ENCODE measurements around the gene HOXB4.
"Not testable (repeated sequence)": the region's sequence is repeated elsewhere in the genome, so short reads cannot be mapped to it uniquely, and the experiment has no call there.

HOXB4 gene

GRCh38 chr17:48546924-48547807 lies 31.0 kb downstream of the HOXB4 start:
- no peak for DNase-seq (ENCODE audit: low spot score)

DNA sequence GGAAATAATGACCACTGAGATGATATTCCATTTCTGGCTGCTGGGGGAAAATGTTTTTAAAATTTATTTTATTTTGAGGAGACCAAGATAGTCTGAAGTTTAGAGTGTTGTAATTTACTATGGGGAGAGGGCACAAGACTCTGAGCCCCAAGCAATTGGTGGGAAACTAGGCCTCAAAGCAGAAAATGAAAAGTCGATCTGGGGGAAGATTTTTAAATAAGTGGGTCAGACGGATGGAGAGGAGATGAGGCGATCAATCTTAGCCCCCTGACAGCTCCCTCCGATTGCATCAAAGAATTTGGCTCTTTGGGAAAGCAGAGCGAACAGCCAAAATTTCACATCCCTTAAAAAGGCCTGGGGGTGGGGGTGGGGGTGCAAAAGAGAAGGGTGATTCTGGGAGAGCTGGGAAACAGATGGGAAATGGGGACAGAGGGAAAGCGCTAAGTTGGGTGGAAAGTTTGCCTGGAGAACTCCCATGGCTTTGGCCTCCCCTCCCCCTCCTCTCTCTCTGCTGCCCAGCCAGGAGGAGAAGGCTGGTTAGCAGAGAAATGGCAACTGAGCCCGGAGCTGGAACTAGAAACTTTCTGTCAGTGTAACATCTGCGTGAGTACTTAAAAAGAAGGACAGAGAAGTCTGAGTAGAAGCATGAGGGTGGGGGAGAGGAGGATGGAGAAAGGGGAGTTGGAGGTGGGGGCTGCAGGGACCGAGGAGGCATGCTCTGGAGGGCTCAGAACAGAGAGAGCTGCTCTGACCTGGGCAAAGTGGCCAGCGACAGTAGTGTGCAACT lies 31.8 kb downstream of the HOXB4 start:
- no peak for DNase-seq (ENCODE audit: low spot score)

- DNase-seq (ENCODE audit: low spot score): no peak
These were observed 32.6 kb downstream of the HOXB4 start for GRCh38 chr17:48545539-48545938.

- DNase-seq (ENCODE audit: low spot score): no peak
These were observed 33.2 kb downstream of the HOXB4 start, which contains the start of gene HOXB2 for GRCh38 chr17:48545022-48545375. TSS of gene HOXB2 (minus strand) at chr17:48545109. CDS start at chr17:48544911, 198 bp downstream.

DNA sequence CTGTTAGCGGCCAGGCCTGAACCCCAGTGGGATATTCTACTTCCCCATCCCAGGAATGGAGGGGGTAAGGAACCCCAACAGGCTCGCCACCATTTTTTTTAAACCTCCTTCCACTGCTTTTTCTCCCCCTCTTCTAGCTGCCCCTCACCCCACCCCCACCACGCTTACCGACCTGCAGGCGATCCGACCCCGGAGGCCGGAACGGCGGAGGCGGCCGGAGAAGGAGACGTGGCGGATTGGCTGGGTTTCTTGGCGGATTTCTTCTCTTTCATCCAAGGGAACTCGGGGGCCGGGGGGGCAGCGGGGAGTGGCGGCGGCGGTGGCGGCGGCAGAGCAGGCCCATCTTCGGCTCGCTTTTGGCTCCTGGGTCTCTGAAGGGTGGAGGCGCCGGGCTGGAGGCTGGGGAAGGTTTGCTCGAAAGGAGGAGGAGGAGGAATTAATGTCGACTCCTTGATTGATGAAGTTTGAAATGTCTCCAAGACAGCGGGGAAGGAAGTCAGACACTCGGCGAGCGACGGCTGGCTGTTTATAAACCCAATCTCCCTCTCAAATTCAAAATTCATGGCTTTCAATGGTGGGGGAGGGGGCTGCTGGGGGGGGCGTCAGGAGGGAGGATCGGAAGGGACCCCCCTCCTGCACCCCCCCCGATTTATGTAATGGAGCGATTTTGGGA lies 33.7 kb downstream of the HOXB4 start:
- no peak for DNase-seq (ENCODE audit: low spot score)

- no peak for DNase-seq (ENCODE audit: low spot score)
These were observed 34.2 kb downstream of the HOXB4 start for GRCh38 chr17:48543854-48544348.

- DNase-seq (ENCODE audit: low spot score): peak; percentile 12
These were observed 34.9 kb downstream of the HOXB4 start for GRCh38 chr17:48543107-48543853.

DNA sequence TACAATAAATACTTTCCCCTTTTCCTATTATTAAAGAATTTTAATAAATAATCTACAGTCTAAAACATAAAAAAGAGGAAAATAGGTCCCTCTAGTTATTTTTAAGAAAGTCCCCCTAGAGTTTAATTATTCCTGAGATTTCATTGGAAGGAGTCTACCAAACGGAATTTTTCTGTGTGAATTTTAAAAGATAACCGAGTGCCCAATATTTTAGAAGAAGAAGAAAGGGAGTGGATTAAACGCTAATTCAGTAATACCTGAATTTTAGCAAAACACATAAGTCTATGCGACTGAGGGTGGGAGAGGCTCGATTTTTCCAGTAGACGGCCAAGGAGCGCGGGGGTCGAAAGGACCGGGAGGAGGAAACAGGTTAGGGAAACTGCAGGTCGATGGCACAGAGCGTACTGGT lies 35.4 kb downstream of the HOXB4 start:
- DNase-seq (ENCODE audit: low spot score): no peak

DNA sequence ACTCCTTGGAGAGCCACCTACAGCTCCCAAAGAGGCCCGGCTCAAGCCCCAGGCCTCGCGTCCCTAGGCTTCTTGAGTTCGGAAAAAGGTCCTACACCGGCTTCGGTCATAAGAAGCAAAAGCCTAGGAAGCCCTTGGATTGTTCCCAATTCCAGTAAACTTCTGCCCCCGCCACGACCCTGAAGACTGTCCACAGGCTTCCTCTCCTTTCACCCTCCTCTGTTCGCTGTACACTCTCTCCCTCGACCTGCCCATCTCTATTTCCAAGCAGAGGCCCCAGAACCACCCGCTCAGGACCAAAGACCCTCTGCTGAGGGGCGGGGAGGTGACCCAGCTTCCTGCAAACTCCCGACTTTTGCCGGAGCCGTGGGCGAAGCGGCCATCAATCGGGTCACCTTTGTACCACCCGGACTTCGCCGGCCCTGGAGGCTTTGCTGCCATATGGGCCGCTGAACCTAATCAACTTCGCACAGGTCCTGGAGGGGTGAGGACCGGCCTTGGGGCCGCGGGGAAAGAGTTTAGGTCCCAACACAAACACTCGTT lies 36.0 kb downstream of the HOXB4 start:
- DNase-seq (ENCODE audit: low spot score): no peak

GRCh38 chr17:48541577-48542113 lies 36.5 kb downstream of the HOXB4 start:
- DNase-seq (ENCODE audit: low spot score): no peak

- DNase-seq (ENCODE audit: low spot score): no peak
These were observed 37.0 kb downstream of the HOXB4 start for GRCh38 chr17:48541036-48541576.

- no peak for DNase-seq (ENCODE audit: low spot score)
These were observed 37.9 kb downstream of the HOXB4 start for GRCh38 chr17:48540213-48540612.

GRCh38 chr17:48539177-48539576 lies 39.0 kb downstream of the HOXB4 start:
- DNase-seq (ENCODE audit: low spot score): no peak

DNA sequence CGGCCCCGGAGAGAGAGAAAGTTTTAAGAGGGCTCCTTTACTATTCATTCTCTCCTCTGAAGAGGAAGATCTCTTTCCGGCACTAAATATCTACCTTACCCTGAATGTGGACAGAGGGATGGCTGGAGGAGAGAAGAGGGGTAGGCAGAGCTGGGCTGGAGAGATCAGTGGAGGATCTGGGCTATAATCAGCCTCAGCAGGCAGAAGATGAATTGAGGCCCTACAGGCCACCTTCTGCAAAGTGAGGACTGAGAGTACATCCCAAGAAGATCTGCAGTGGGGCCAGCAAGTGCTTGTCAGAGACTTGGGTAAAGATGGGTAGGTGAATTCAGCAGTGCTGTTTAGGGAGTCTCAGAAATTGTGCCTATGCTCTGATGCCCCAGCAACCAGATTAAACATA lies 40.8 kb downstream of the HOXB4 start:
- DNase-seq (ENCODE audit: low spot score): no peak

- DNase-seq (ENCODE audit: low spot score): not testable (repeated sequence)
These were observed 42.2 kb downstream of the HOXB4 start for GRCh38 chr17:48535793-48536559.

- DNase-seq (ENCODE audit: low spot score): no peak
These were observed 45.9 kb downstream of the HOXB4 start for GRCh38 chr17:48532261-48532660.

- no peak for DNase-seq (ENCODE audit: low spot score)
These were observed 47.3 kb downstream of the HOXB4 start, which contains the start of gene HOXB1 for GRCh38 chr17:48530887-48531272. TSS of gene HOXB1 (minus strand) at chr17:48531011. CDS start at chr17:48530904, 107 bp downstream.

GRCh38 chr17:48530208-48530886 lies 47.8 kb downstream of the HOXB4 start:
- no peak for DNase-seq (ENCODE audit: low spot score)

- DNase-seq (ENCODE audit: low spot score): no peak
These were observed 48.5 kb downstream of the HOXB4 start for GRCh38 chr17:48529683-48530009.
